Embryonic facial prominence (tissue), 1 donor: ENCODE data around the gene C11orf21.
"Not testable (repeated sequence)": the region's sequence is repeated elsewhere in the genome, so short reads cannot be mapped to it uniquely, and the experiment has no call there.

Experiments used
- DNase-seq: peaks from one replicate; pipeline ENCODE4 v3.0.0-alpha.2; 2016; ENCODE audit errors: extremely low spot score

C11orf21 gene

DNA sequence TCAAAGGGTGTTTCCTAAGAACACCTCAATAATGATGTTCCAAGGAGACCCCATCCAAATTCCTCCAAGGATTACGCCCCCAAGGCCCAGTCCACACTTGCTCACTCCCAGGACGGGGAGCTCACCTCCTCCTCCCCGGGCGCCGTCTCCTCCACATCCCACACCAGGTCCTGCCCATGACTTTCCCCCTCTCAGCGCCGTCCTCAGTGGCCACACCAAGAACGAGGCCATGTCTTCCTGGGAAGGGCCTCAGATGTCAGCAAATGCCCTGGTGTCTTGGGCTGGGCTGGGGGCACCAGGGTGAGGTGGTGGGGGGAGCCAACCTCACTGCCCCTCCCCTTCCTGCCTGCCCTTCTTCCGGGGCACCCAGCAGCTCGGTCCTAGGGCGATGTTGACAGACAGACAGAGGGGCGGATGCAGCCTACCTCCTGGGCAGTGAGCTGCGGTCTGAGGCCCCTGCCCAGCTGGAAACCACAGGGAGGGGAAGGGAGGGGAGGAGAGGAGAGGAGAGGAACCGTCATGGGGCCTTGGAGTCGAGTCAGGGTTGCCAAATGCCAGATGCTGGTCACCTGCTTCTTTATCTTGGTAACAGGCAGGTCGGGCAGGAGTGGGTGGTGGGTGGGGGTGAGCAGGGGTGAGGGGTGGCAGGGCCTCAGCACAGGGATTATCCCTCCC lies at the start of gene C11orf21, which contains the start of gene TSPAN32:
Gene C11orf21, minus strand, starts transcription at position 288 of the 675 bp plus-strand sequence. Its CDS starts 110 bp downstream, at position 178.
Gene TSPAN32, plus strand, starts transcription at position 383 of the 675 bp plus-strand sequence. Its CDS starts 137 bp downstream, at position 520.
- no peak for DNase-seq

DNA sequence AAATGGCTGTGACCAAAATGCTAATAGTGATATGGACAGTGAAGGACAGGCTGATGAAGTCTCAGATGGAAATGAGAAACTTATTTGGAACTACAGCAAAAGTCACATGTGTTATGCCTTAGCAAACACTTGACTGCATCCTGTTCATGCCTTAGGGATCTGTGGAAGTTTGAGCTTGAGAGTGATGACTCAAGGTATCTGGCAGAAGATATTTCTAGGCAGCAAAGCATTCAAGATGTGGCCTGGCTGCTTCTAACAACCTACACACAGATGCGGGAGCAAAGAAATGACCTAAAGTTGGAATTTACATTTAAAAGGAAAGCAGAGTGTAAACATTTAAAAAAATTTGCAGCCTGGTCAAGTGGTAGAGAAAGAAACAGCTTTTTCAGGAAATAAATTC lies 47.3 kb upstream of the C11orf21 start:
- DNase-seq, result no peak

DNA sequence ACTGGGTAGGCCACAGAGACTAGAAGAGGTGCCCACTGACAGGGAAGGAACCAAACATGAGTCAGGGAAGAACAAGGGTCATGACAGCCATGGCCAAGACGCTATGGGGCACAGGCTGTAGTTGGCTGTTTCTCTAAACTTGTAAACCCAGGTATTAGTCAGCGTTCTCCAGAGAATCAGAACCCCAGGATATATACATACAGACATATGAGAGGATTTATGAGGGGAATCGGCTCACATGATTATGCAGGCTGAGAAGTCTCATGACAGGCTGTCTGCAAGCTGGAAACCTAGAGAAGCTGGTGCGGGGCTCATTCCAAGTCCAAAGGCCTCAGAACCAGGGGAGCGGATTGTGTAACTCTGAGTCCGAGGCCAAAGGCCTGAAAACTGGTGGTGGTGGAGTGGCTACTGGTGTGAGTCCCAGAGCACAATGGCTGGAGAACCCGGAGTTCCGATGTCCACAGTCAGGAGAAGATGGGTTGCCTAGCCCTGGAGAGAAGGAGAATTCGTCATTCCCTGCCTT lies 45.7 kb upstream of the C11orf21 start:
- DNase-seq, result no peak

DNA sequence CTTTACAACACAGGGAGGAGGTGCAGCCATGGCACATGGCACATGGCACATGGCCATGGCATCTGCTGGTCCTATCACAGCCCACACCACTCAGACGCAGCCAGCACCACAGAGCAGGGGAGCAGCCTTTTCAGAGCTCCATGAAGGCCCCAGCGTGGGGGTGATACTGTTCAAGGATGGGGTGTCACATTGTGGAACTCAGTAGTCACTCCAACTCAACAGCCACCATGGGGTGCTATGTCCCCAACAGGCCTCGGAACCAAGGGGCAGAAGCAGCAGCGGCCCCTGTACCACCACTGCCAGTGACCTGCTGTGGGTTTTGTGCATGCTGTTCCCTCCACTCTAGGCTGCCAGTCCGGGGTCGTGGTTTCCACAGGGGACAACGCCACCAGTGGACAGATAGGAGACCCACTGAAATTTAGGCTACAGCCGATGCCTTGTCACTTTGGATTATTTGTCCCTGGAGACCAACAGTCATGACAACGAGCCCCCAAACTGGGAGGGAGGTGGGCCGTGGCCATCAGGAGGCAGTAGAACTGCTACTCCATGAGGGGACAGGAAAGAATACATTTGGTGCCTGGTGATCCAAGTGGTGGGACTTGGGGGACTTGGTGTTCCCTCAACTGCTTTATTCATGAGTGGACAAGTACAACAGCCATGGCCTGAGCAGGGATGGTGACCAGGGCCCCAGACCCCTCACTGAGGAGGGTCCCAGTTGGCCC lies 45.0 kb upstream of the C11orf21 start:
- no peak for DNase-seq

DNA sequence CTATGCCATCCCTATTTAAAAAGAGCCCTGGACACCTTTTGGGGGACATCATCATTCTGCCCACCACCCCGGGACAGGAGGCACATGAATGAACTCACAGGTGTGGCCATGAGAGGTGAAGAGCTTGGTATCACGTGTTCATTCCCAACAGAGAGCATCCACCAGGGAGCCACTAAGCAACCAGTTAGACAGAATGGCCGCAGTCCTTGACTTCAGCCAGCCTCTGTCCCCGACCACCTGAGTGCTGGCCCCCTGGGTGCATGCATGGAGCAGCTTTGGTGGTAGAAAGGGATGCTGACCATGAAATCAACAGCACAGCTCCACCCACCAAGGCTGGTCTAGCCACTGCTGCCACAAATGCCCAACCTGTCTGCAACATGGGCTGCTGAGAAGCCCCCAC lies 44.3 kb upstream of the C11orf21 start:
- DNase-seq, result no peak

DNA sequence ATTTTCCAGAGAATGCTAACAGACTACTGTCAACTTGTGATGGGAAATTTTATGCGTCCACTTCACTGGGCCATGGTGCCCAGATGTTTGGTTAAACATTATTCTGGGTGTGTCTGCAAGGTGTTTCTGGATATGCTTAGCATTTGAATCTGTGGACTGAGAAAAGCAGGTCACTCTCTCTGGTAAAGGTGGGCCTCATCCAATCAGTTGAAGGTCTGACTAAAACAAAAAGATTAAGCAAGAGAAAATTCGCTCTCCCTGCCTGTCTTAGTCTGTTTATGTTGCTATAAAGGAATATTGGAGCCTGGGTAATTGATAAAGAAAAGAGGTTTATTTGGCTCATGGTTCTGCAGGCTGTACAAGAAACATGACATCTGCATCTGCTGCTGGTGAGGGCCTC lies 43.3 kb upstream of the C11orf21 start:
- no peak for DNase-seq

DNA sequence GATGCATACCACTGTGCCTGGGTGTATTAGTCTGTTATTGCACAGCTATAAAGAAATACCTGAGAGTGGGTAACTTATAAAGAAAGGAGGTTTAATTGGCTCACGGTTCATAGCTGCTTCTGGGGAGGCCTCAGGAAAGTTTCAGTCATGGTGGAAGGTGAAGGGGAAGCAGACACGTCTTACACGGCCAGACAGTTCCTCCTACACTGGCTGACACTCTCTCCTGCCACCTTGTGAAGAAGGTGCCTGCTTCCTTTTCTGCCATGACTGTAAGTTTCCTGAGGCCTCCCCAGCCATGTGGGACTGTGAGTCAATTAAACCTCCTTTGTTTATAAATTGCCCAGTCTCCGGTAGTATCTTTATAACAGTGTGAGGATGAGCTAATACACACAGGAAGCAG lies 41.8 kb upstream of the C11orf21 start:
- DNase-seq, result no peak

DNA sequence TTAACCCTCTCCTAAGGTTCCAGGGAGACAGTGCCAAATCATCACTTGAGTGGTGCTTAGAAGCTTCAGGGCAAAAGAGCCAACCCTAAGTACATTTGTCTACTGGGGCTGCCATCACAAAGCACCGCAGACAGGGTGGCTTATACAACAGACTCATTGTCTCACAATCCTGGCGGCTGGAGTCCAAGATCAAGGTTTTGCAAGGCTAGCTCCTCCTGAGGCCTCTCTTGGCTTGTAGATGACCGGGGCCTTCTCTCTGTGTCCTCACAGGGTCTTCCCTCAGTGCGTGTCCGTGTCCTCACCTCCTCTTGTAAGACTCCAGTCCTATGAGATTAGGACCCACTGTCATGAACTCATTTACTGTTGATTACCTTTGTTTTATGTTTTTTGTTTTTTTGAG lies 41.3 kb upstream of the C11orf21 start:
- DNase-seq, result no peak

DNA sequence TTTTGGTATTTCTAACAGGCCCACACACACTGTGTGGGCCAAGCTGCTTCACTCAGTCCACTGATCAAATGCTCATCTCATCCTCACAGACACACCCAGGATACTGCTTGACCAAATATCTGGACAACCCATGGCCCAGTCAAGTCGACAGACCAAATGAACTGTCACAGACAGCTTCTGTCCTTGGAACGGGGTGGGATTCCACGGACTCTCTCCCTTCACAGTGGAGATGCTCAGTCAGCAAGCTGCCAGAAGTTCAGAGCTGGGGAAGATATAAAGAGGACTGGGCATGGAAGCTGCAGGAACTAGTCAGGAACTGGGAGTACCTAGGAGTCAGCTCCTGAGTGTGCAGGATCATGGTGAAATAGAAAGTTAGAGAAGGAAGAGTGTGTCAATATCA lies 40.8 kb upstream of the C11orf21 start:
- DNase-seq, result no peak

DNA sequence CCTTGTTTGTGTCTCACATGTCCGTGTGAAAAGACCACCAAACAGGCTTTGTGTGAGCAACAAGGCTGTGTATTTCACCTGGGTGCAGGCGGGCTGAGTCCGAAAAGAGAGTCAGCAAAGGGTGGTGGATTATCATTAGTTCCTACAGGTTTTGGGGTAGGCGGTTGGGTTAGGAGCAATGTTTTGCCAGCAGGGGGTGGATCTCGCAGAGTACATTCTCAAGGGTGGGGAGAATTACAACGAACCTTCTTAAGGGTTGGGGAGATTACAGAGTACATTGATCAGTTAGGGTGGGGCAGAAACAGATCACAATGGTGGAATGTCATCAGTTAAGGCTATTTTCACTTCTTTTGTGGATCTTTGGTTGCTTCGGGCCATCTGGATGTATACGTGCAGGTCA lies 37.0 kb upstream of the C11orf21 start:
- DNase-seq, result not testable (repeated sequence)

DNA sequence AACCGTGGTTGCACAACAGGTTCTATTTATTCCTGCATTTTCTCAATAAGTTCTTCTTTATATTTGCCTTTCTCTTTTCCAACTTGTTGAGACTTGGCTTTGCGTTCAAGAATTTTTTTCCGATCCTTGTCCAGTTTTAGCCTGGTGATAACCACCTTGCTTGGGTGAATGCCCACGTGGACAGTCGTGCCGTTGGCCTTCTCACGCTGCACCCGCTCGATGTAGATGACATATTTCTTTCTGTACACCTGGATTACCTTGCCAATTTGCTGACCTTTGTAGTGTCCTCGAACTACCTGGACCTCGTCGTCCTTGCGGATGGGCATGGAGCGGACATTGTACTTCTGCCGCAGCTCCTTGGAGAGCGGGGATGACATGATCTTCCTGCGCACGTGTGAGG lies 33.6 kb upstream of the C11orf21 start:
- DNase-seq, result not testable (repeated sequence)

DNA sequence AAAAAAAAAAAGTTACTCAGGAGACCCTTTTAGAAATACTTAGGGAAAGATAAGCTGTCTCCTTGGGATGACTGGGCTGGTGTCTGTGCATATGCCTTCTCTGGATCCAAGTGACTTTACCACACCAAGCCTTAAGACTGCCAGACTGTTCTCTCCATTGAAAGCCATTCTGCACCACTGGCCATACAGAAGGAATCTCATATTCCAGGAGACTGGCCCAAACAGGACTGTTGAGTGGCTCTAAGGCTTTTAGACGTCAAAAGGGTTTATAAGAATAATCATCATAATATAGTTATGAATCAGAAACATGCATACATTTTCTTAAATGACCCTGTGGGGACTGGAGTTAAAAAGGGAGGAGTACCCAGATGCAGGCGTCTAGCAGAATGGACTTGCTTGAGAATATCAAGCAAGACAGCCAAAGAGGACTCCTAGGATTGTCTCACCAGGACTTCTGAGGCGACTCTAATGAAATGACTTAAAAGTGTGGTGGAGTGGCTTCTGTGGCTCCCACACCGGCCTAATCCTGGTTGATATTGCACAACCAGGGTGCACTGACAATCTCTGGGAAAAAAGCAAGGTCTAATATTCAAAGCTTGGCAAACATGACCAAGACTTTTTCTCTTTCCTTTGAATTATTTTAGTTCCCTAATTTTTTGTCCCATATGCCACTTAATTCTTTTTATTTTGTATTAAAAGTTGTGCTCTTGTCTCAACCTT lies 31.9 kb upstream of the C11orf21 start:
- DNase-seq, result not testable (repeated sequence)

DNA sequence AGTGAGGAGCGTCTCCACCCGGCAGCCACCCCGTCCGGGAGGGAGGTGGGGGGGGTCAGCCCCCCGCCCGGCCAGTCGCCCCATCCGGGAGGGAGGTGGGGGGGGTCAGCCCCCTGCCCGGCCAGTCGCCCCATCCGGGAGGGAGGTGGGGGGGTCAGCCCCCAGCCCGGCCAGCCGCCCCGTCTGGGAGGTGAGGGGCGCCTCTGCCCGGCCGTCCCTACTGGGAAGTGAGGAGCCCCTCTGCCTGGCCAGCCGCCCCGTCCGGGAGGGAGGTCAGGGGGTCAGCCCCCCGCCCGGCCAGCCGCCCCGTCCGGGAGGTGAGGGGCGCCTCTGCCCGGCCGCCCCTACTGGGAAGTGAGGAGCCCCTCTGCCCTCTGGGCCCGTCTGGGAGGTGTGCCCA lies 30.9 kb upstream of the C11orf21 start:
- DNase-seq, result not testable (repeated sequence)

DNA sequence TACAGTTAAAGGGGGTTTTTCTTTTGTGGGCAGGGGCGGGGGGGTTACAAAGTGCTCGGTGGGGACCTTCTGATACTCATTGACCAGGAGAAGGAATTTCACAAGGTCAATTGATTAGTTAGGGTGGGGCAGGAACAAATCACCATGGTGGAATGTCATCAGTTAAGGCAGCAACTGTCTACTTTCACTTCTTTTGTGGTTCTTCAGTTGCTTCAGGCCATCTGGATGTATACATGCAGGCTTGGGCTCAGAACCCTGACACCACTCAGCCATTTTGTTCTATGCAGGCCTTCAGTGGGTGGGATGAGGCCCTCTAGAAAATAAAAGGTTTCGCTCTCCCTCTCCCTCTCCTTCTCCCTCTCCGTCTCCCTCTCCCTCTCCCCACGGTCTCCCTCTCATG lies 29.7 kb upstream of the C11orf21 start:
- DNase-seq, result no peak

DNA sequence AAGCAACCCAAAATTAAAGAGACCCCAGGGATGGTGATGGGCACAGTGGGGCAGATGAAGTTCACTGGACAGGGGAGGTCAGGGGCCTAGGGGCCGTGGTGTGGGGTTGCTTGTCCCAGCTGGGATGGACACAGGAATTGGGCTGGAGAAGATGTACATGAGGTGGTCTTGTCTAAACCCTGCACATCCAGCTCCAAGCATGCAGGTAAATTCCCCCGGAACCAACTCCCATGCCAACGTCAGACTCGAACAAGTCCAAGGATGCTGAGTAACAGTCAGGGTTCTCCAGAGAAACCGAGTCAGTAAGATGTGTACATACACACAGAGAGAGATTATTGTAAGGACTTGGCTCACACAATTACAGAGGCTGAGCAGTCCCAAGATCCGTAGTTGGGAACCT lies 29.0 kb upstream of the C11orf21 start:
- no peak for DNase-seq

DNA sequence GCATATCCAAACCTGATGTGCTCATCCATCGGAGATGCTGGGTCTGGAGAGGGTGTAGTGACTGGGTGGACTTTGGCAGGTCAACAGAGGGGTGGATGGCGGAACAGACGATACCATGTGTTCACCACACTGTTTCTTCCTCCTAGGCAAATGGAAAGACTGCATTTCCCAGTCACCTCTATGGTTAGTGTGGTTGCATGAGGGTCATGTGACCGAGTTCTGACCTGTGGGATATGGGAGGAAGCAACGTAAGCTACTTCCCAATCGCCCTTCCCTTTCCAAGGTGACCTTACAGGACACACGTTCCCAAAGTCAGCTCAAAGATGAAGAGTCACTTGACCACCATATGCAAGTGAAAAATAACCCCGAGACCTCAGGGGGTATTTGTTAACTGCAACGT lies 27.8 kb upstream of the C11orf21 start:
- no peak for DNase-seq

DNA sequence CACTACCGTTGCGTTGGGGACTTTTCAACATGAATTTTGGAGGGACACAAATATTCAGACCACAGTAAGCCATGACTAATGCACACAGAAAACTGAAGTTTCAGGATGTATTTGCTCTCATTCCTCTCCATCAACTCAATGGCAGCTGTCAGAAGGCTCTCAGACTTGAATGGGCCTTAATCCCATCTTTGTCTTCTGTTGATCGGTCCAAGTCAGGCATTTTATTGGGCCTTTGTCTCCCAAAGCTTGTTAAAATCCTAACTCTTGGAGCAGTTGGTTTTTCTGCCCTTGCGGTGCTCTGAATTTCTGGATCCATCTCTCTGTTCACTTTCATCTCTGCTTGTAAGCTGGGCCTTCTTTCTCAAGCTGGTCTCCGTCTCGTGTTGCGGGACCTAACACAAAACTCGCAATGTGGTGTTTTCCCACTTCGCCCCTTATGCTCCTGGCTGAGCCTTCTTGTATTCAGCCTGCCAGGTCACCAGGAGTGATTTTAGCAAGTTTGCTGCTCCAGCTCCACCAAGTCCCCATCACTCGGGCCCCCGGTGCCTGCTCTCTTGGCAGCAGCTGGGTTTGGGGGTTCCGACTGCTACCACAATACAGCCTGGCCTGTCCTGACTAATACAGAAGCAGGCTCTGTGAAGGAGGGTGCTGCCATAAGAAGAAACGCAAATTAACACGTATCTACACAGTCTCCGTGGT lies 27.1 kb upstream of the C11orf21 start:
- no peak for DNase-seq

DNA sequence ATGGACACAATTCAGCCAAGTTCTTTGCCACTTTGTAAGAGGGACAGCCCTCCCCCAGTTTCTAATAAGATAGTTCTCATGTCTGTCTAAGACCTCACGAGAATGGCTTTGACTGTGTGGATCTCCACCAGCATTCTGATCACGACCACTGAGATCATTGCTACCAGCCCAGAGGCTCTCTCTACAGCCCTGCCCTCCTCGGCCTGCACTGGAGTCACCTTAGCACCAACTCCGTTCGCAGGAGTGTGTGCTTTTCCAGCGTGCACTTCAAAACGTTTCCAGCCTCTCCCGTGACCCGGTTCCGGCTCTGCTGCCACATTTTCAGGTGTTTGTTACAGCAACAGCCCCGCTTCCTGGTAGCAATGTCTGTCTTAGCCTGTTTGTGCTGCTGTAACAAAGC lies 26.3 kb upstream of the C11orf21 start:
- DNase-seq, result no peak

DNA sequence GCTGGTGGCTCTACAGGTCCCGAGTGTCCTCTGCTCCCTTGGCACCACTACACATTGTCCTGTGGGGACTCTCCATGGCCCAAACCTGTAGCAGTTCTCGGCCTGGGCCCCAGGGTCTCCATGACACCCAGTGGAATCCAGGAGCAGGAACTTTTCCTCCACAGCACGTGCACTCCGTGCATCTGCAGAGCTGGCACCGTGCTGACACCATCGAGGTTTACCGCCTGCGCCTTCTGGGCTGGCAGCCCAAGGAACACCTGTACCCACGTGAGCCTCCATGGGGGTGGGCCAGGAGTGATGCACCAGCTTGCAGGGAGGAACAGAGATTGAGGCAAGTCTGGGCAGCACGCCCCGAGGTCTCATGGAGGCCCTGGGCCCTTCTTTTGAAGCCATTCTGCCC lies 25.3 kb upstream of the C11orf21 start:
- no peak for DNase-seq

DNA sequence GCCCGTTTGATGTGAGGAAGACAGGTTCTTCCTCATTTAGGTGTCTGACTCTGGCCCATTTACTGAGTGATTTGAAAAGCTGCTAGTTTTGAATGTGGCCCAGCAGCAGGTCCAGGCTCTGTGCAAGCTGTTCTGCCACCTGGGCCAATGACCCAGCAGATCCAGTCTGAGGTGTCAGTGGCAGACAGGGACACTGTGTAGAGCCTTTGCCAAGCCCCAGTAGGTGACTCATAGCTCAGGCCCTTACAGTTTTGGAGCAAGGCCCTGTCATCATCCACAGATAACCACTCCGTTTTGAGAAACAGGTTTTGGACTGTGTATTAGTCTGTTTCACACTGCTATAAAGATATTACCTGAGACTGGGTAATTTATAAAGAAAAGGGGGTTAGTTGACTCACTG lies 24.0 kb upstream of the C11orf21 start:
- no peak for DNase-seq

DNA sequence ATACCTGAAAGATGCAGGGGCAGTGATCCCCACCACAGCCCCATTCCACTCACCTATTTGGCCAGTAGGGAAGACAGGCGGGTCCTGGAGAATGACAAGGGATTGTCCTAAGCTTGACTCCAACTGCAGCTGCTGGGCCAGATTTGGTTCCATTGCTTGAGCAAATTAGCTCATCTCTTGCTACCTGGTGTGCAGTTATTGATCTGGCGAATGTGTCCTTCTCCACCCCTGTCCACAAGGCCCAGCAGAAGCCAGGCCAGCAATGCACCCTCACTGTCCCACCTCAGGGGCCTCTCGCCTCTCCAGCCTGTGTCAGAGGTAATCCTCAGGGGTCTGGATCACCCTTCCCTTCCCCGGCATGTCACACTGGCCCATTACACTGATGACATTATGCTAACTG lies 23.4 kb upstream of the C11orf21 start:
- DNase-seq, result no peak

DNA sequence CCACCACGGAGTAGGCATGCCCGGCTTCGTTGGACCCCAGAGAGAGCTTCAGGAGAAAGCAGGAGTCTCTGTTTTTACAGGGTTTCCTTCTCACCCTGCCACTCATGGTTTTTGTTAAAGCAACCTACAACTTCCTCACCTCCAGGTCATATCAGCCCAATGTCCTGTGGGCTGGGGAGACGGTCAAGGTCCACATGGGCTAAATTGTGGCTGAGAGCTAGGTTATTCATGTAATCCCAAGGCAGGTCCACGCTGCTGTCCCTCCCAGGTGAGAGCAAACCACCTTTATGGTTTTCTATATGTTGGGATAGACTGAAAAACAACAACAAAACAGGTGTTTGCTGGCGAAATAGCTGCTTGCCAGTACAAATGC lies 19.6 kb upstream of the C11orf21 start:
- DNase-seq, result no peak
